Esophagus muscularis mucosa (tissue), 4 donors: ENCODE data around the gene TTC3. TPM values are rescaled to one million over a fixed set of nuclear protein-coding genes. Genes with fewer than 3 reads are reported as not detected.

Experiments used
- DNase-seq: peaks from one replicate; pipeline ENCODE4 v3.0.0-alpha.2; 2017; ENCODE audit errors: extremely low spot score
- H3K27ac ChIP-seq, 4 donors: fragments of 200-600 bp; sonication (generic); replicated peaks in 1 of 4; 1 replicate in 3 of 4; 2 replicates in 1 of 4; pipeline ENCODE4 v1.5.1; 2016 to 2019; ENCODE audit warnings: mild to moderate bottlenecking in 1 of 4
- H3K27me3 ChIP-seq, 4 donors: fragments of 200-600 bp; sonication (generic); one replicate each; pipeline versions ENCODE4 v1.5.1 to v1.6.0; 2016 to 2019
- H3K36me3 ChIP-seq, 4 donors: fragments of 200-600 bp; sonication (generic); one replicate each; pipeline ENCODE4 v1.5.1; 2016 to 2019
- H3K4me1 ChIP-seq, 4 donors: fragments of 200-600 bp; sonication (generic); one replicate each; pipeline ENCODE4 v1.5.1; 2016 to 2019
- H3K4me3 ChIP-seq, 4 donors: fragments of 200-600 bp; sonication (generic); 1 replicate in 2 of 4; 2 replicates in 2 of 4; pipeline ENCODE4 v1.5.1; 2016 to 2019; ENCODE audit warnings: mild to moderate bottlenecking in 4 of 4, moderate library complexity in 1 of 4
- H3K9me3 ChIP-seq, 4 donors: fragments of 200-600 bp; sonication (generic); 1 replicate in 3 of 4; 2 replicates in 1 of 4; pipeline ENCODE4 v1.5.1; 2016 to 2019
- CTCF ChIP-seq, 3 experiments: fragments of 200-600 bp in 2 of 3; fragments of 450-650 bp in 1 of 3; sonication (generic) in 2 of 3; IDR thresholded peaks; one replicate each; pipeline ENCODE4 v1.5.1; 2017 to 2019; ENCODE audit warnings: antibody characterized with exemption in 3 of 3, mild to moderate bottlenecking in 2 of 3, moderate library complexity in 1 of 3
- EP300 ChIP-seq: sonication (generic); formaldehyde crosslinking; IDR thresholded peaks from one replicate; pipeline ENCODE4 v1.6.1; 2017; ENCODE audit warnings: antibody characterized with exemption
- POLR2A ChIP-seq: fragments of 450-650 bp; IDR thresholded peaks from one replicate; pipeline ENCODE4 v1.6.1; 2017; ENCODE audit warnings: antibody characterized with exemption, moderate library complexity, mild to moderate bottlenecking, low read depth
- POLR2AphosphoS5 ChIP-seq, 2 donors: sonication (generic); formaldehyde crosslinking; IDR thresholded peaks; one replicate each; pipeline ENCODE4 v1.6.1; 2017; ENCODE audit warnings: antibody characterized with exemption in 2 of 2
- WGBS: methylation state at CpG from one replicate; pipeline ENCODE4 v1.1.5; 2018; 5-methylcytosine and 5-hydroxymethylcytosine counted together
- intact Hi-C: fragments of 100-400 bp; cut with DNase I; formaldehyde crosslinking; loops from one replicate; pipeline ENCODE4 v1.15.1; 2023
- total RNA-seq, 4 donors: library from RNA; depleted of rRNA; stranded (reverse); fragments of >200 nt; gene quantifications; one replicate each; pipeline versions ENCODE4 v1.1.0 to v1.2.1, GENCODE V29; 2016

TTC3 gene
- total RNA-seq, 4 donors from 2014 or later: 86.0 to 162 (median 104) TPM

GRCh38 chr21:37208056-37208721 is 135.1 kb downstream of the TTC3 start:
- WGBS: 49% methylated on average over 15 of the region's 15 CpGs
- no peak for TF ChIP-seq EP300
- TF ChIP-seq POLR2AphosphoS5 (IDR thresholded peaks at IDR 0.05): no peak
- TF ChIP-seq CTCF (IDR thresholded peaks at IDR 0.05): no peak
- TF ChIP-seq POLR2A: no peak
- no peak for DNase-seq
- H3K27me3 ChIP-seq: no peaks in the 10 kb centered on the region
- peak overlapping the region in 3 of 4 donors; percentile 37 to 41 (median 38) for H3K27ac ChIP-seq
- H3K4me1 ChIP-seq: peaks cover 13 to 19% (median 18%) of the 10 kb centered on the region in 4 donors
- intact Hi-C loops: no loop called here
- H3K9me3 ChIP-seq: peaks cover 0 to 5% (median 0%) of the 10 kb centered on the region in 4 donors
- H3K4me3 ChIP-seq: peak overlapping the region; percentile 13 to 27 (median 18)
- peaks cover 0 to 1% (median under 1%) of the 10 kb centered on the region in 4 donors for H3K36me3 ChIP-seq

- 81% methylated on average over 15 of the region's 15 CpGs for WGBS
- no peaks in the 10 kb centered on the region for H3K27me3 ChIP-seq
Measured at GRCh38 chr21:37208741-37209225, 135.7 kb downstream of the TTC3 start.

GRCh38 chr21:37210130-37210529 is 137.1 kb downstream of the TTC3 start:
- DNase-seq: no peak
- 87% methylated on average over 7 of the region's 7 CpGs for WGBS
- H3K36me3 ChIP-seq: no peaks in the 10 kb centered on the region
- peaks cover 0 to 5% (median 0%) of the 10 kb centered on the region in 4 donors for H3K9me3 ChIP-seq
- intact Hi-C loops: no loop called here
- no peak overlapping the region for H3K27ac ChIP-seq
- no peak overlapping the region for H3K4me3 ChIP-seq
- peaks cover 13 to 19% (median 18%) of the 10 kb centered on the region in 4 donors for H3K4me1 ChIP-seq
- TF ChIP-seq CTCF (IDR thresholded peaks at IDR 0.05): no peak
- H3K27me3 ChIP-seq: no peaks in the 10 kb centered on the region

More at GRCh38 chr21:37208741-37209225, 135.7 kb downstream of the TTC3 start:
- no peak overlapping the region for H3K4me3 ChIP-seq
- TF ChIP-seq POLR2AphosphoS5 (IDR thresholded peaks at IDR 0.05) (no peak), POLR2A (no peak), CTCF (IDR thresholded peaks at IDR 0.05) (no peak), EP300 (no peak)
- no peak for DNase-seq
- no peak overlapping the region for H3K27ac ChIP-seq
- intact Hi-C loops: no loop called here
- no peaks in the 10 kb centered on the region for H3K36me3 ChIP-seq
- H3K4me1 ChIP-seq: peaks cover 13 to 19% (median 18%) of the 10 kb centered on the region in 4 donors
- peaks cover 0 to 5% (median 0%) of the 10 kb centered on the region in 4 donors for H3K9me3 ChIP-seq

GRCh38 chr21:37210799-37211198 is 137.7 kb downstream of the TTC3 start:
- WGBS: 97% methylated on average over 1 of the region's 1 CpG
- Histone ChIP-seq H3K27ac (no peak overlapping the region), H3K36me3 (no peaks in the 10 kb centered on the region), H3K9me3 (peaks cover 0 to 5% (median 0%) of the 10 kb centered on the region in 4 donors), H3K27me3 (no peaks in the 10 kb centered on the region), H3K4me3 (no peak overlapping the region), H3K4me1 (peaks cover 13 to 19% (median 18%) of the 10 kb centered on the region in 4 donors)
- no peak for DNase-seq
- intact Hi-C loops: no loop called here
- TF ChIP-seq EP300 (no peak), POLR2AphosphoS5 (IDR thresholded peaks at IDR 0.05) (no peak), POLR2A (no peak), CTCF (IDR thresholded peaks at IDR 0.05) (no peak)
